Liver (tissue), 9 donors: ENCODE measurements around the gene LPP. TPM values are rescaled to one million over a fixed set of nuclear protein-coding genes. Genes with fewer than 3 reads are reported as not detected.

Experiments
- DNase-seq: peaks from one replicate; pipeline ENCODE4 v3.0.0-alpha.2; 2017; ENCODE audit warnings: low spot score
- H3K27ac ChIP-seq, 2 donors: one replicate each; pipeline ENCODE4 v1.7.0; 2013; ENCODE audit warnings: inconsistent platforms in 2 of 2, low read length in 2 of 2, control low read depth in 1 of 2, low read depth in 1 of 2, mild to moderate bottlenecking in 1 of 2
- H3K27me3 ChIP-seq, 4 donors: one replicate each; pipeline versions ENCODE4 v1.6.1 to v1.7.0; 2013; ENCODE audit warnings: low read length in 3 of 4, inconsistent platforms in 1 of 4, mild to moderate bottlenecking in 1 of 4, moderate library complexity in 1 of 4; ENCODE audit not compliant: control insufficient read depth in 4 of 4, insufficient read depth in 4 of 4
- H3K36me3 ChIP-seq, 4 donors: one replicate each; pipeline versions ENCODE4 v1.6.1 to v1.7.0; 2013; ENCODE audit warnings: low read length in 3 of 4, mild to moderate bottlenecking in 3 of 4, low read depth in 1 of 4, moderate library complexity in 1 of 4; ENCODE audit not compliant: control insufficient read depth in 4 of 4, insufficient read depth in 3 of 4
- H3K4me1 ChIP-seq, 4 donors: one replicate each; pipeline versions ENCODE4 v1.6.1 to v1.7.0; 2013; ENCODE audit warnings: low read length in 3 of 4, mild to moderate bottlenecking in 3 of 4, moderate library complexity in 1 of 4; ENCODE audit not compliant: control insufficient read depth in 4 of 4, insufficient read depth in 4 of 4
- H3K4me3 ChIP-seq, 3 donors: one replicate each; pipeline versions ENCODE4 v1.6.1 to v1.7.0; 2013; ENCODE audit warnings: low read length in 3 of 3, control low read depth in 1 of 3, low read depth in 1 of 3, mild to moderate bottlenecking in 1 of 3
- H3K9ac ChIP-seq, 2 donors: one replicate each; pipeline ENCODE4 v1.7.0; 2013; ENCODE audit warnings: low read length in 2 of 2, mild to moderate bottlenecking in 2 of 2, moderate library complexity in 2 of 2, control low read depth in 1 of 2, low read depth in 1 of 2
- H3K9me3 ChIP-seq, 4 donors: one replicate each; pipeline versions ENCODE4 v1.6.1 to v1.7.0; 2013; ENCODE audit warnings: low read length in 3 of 4; ENCODE audit not compliant: control insufficient read depth in 4 of 4
- ATF3 ChIP-seq: IDR thresholded peaks from 2 replicates; pipeline ENCODE4 v1.6.1; 2016; ENCODE audit warnings: antibody characterized with exemption
- CTCF ChIP-seq: fragments of 150-350 bp; IDR thresholded peaks from 2 replicates; pipeline ENCODE4 v1.5.1; 2017; ENCODE audit warnings: improper control_type of control experiment, low read depth, low read length; ENCODE audit not compliant: missing input control
- EGR1 ChIP-seq, 2 donors: IDR thresholded peaks; 2 replicates each; pipeline ENCODE4 v1.6.1; 2016 to 2018; ENCODE audit warnings: antibody characterized with exemption in 2 of 2, low read depth in 2 of 2
- FOXA1 ChIP-seq: IDR thresholded peaks from 2 replicates; pipeline ENCODE4 v1.6.1; 2016; ENCODE audit warnings: antibody characterized with exemption
- FOXA2 ChIP-seq: IDR thresholded peaks from 2 replicates; pipeline ENCODE4 v1.6.1; 2016; ENCODE audit warnings: antibody characterized with exemption
- GABPA ChIP-seq, 2 donors: IDR thresholded peaks in 1 of 2; conservative IDR thresholded peaks in 1 of 2; 2 replicates each; pipeline ENCODE4 v1.6.1; 2016; ENCODE audit warnings: antibody characterized with exemption in 2 of 2, mild to moderate bottlenecking in 1 of 2, moderate library complexity in 1 of 2
- HNF4A ChIP-seq, 2 donors: conservative IDR thresholded peaks; 2 replicates each; pipeline ENCODE4 v1.6.1; 2016; ENCODE audit warnings: antibody characterized with exemption in 2 of 2, mild to moderate bottlenecking in 2 of 2
- HNF4G ChIP-seq: IDR thresholded peaks from 2 replicates; pipeline ENCODE4 v1.6.1; 2016; ENCODE audit warnings: antibody characterized with exemption
- JUND ChIP-seq, 2 donors: IDR thresholded peaks; 2 replicates each; pipeline ENCODE4 v1.6.1; 2016; ENCODE audit warnings: antibody characterized with exemption in 2 of 2
- NR2F2 ChIP-seq: IDR thresholded peaks from 2 replicates; pipeline ENCODE4 v1.6.1; 2016; ENCODE audit warnings: antibody characterized with exemption
- REST ChIP-seq: IDR thresholded peaks from 2 replicates; pipeline ENCODE4 v1.6.1; 2016; ENCODE audit warnings: antibody characterized with exemption, mild to moderate bottlenecking
- RXRA ChIP-seq, 2 donors: IDR thresholded peaks; 2 replicates each; pipeline ENCODE4 v1.6.1; 2017 to 2018; ENCODE audit warnings: antibody characterized with exemption in 2 of 2, mild to moderate bottlenecking in 1 of 2
- SP1 ChIP-seq: IDR thresholded peaks from 2 replicates; pipeline ENCODE4 v1.6.1; 2018; ENCODE audit warnings: antibody characterized with exemption, mild to moderate bottlenecking
- TAF1 ChIP-seq: conservative IDR thresholded peaks from 2 replicates; pipeline ENCODE4 v1.6.1; 2016; ENCODE audit warnings: antibody characterized with exemption, mild to moderate bottlenecking
- YY1 ChIP-seq: IDR thresholded peaks from 2 replicates; pipeline ENCODE4 v1.6.1; 2016; ENCODE audit warnings: antibody characterized with exemption, mild to moderate bottlenecking
- ZBTB33 ChIP-seq: IDR thresholded peaks from 2 replicates; pipeline ENCODE4 v1.6.1; 2016; ENCODE audit warnings: antibody characterized with exemption
- WGBS: extraction: QIAGEN DNeasy Blood & Tissue Kit; methylation state at CpG from one replicate; pipeline ENCODE4 v1.1.7; 2013; 5-methylcytosine and 5-hydroxymethylcytosine counted together
- polyA plus RNA-seq, 2 donors: library from polyadenylated mRNA; stranded (reverse) in 1 of 2; unstranded in 1 of 2; fragments of 200-250 nt in 1 of 2; fragments of >200 nt in 1 of 2; fragmentation: Nextera tagmentation in 1 of 2; extraction: Ambion mirVana in 1 of 2; gene quantifications; one replicate each; pipeline versions ENCODE4 v1.2.1 to v1.2.3, GENCODE V29; 2013 to 2015
- total RNA-seq, 2 donors: library from RNA; depleted of rRNA; stranded (reverse); fragments of >200 nt; gene quantifications; one replicate each; pipeline ENCODE4 v1.2.3, GENCODE V29; 2014
- TF ChIP-seq, protein P1 (sequence below): IDR thresholded peaks from 2 replicates; pipeline ENCODE4 v1.6.1; 2016; ENCODE audit warnings: antibody characterized with exemption
- donor health status: healthy.
- donor health status: healthy.
- donor health status: healthy.
- donor health status: healthy.
- donor health status: healthy.

LPP gene
- total and polyA plus RNA-seq, 4 donors = 3.3 to 53.7 (median 28.2) TPM

GRCh38 chr3:188280627-188281026 lies 126.7 kb downstream of the LPP start:
- WGBS = 95% methylated on average over 5 of the region's 5 CpGs
- DNase-seq = no peak
- peaks cover 11 to 29% (median 18%) of the 10 kb centered on the region in 4 donors for H3K4me1 ChIP-seq
- H3K27me3 ChIP-seq = no peaks in the 10 kb centered on the region
- no peak overlapping the region for H3K9ac ChIP-seq
- no peak overlapping the region for H3K27ac ChIP-seq
- H3K36me3 ChIP-seq = no peaks in the 10 kb centered on the region
- no peak overlapping the region for H3K4me3 ChIP-seq
- H3K9me3 ChIP-seq = no peaks in the 10 kb centered on the region
- TF ChIP-seq, protein P1, sequence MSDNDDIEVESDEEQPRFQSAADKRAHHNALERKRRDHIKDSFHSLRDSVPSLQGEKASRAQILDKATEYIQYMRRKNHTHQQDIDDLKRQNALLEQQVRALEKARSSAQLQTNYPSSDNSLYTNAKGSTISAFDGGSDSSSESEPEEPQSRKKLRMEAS = no peak
- TF ChIP-seq JUND (IDR thresholded peaks at IDR 0.05) (no peak), HNF4G (no peak)

DNA sequence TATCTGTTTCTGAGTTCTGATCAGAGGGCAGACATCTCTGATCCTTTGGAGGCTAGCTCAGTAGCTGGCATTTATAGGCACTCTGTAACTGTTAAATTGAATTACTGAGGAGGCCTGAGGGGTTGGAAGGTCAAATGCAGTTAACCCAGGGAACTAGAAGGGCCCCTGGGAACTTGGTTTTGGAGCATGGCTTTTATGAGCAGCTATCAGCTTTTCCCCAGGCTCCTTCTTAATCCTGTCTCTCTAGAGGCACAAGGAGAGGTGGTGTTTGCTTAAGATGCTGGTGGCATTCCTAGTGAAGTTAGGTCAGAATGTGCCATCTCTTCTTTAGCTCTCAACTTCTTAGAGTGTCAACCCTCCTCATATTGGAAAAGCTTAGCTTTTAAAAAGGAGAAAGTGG lies 128.9 kb downstream of the LPP start:
- Histone ChIP-seq H3K27me3 (no peaks in the 10 kb centered on the region), H3K9ac (no peak overlapping the region), H3K4me1 (peaks cover 12 to 33% (median 19%) of the 10 kb centered on the region in 4 donors), H3K36me3 (no peaks in the 10 kb centered on the region), H3K9me3 (no peaks in the 10 kb centered on the region), H3K4me3 (no peak overlapping the region), H3K27ac (peak overlapping the region; percentile 45 to 46)
- DNase-seq = no peak
- TF ChIP-seq FOXA1 (no peak), ZBTB33 (no peak), HNF4G (no peak), CTCF (no peak), TAF1 (no peak), JUND (IDR thresholded peaks at IDR 0.05) (no peak), ATF3 (no peak), NR2F2 (no peak), GABPA (IDR thresholded peaks at IDR 0.05 in 1 of 2, conservative IDR thresholded peaks at IDR 0.05 in 1 of 2) (no peak)
- TF ChIP-seq, protein P1 = no peak

DNA sequence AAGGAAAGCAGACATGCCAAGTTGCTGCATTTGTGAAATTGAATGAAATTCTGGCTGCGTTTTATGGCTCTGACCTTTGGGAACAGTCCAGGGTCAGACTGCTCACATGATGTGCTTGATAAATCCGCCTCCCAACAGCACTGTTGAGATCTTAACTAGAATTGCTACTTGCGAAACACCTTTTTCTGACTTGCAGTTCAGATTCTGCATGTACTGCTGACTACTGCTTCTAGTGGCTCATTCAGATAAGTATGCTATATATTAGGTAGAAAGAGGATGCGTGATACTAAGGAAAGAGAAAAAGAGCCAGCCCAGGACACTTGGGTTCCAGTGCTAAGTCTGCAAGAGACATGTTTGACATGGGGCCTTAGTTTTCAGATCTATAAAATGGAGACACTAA lies 129.4 kb downstream of the LPP start:
- Histone ChIP-seq H3K9me3 (no peaks in the 10 kb centered on the region), H3K9ac (peak overlapping the region in 1 of 2 donors; percentile 51), H3K36me3 (no peaks in the 10 kb centered on the region), H3K4me3 (no peak overlapping the region), H3K27me3 (no peaks in the 10 kb centered on the region), H3K27ac (peak overlapping the region; percentile 45 to 46), H3K4me1 (peaks cover 12 to 37% (median 23%) of the 10 kb centered on the region in 4 donors)
- WGBS = 35% methylated on average over 4 of the region's 4 CpGs
- DNase-seq = no peak
- TF ChIP-seq HNF4A (conservative IDR thresholded peaks at IDR 0.05) (peak; percentile 93 to 94), REST (no peak), FOXA2 (peak; percentile 46), YY1 (peak; percentile 70), ATF3 (peak; percentile 39), CTCF (peak; percentile 40), TAF1 (no peak), RXRA (IDR thresholded peaks at IDR 0.05) (peak; percentile 91 to 94), EGR1 (IDR thresholded peaks at IDR 0.05; ENCODE audit: low read depth in 2 of 2) (peak in 1 of 2 donors; percentile 38), HNF4G (peak; percentile 76), NR2F2 (peak; percentile 90), SP1 (peak; percentile 81)
